K562 (cell line): ENCODE measurements around the gene AFF2. TPM values are rescaled to one million over a fixed set of nuclear protein-coding genes. Genes with fewer than 3 reads are reported as not detected.

Source experiments
- ATAC-seq: fragments of 200-7000 bp; cut with Tn5 transposase; 3 replicates; pipeline ENCODE4 v1.9.1; 2020; ENCODE audit warnings: moderate library complexity
- BruUV-seq: library from RNA; stranded (reverse); fragments of 400-500 nt; replicated peaks from 2 replicates; lab custom pipeline; 2021; lab: Mats Ljungman, UMichigan
- CTCF ChIA-PET: fragments of 300-600 bp; formaldehyde crosslinking; extraction: SDS; loops from one replicate; lab custom pipeline; 2021; ENCODE audit warnings: low intra/inter-chr PET ratio; lab: Yijun Ruan, JAX
- POLR2A ChIA-PET: fragments of 300-600, 350-650 bp; sonication (Branson Sonifier 250); formaldehyde crosslinking; extraction: SDS; loops from one replicate; lab custom pipeline; 2021; ENCODE audit warnings: antibody characterized with exemption, inconsistent platforms; lab: Yijun Ruan, JAX
- DNase-seq, 4 experiments: peaks; one replicate each; pipeline versions ENCODE4 v3.0.0 to v3.0.0-alpha.2; 2011 to 2018; ENCODE audit warnings: low spot score in 3 of 4, mixed read lengths in 3 of 4; ENCODE audit errors: extremely low read depth in 1 of 4
- FAIRE-seq: peaks from 2 replicates; lab custom pipeline; 2011; peaks lifted over from hg19 to GRCh38; lab: Jason Lieb, UNC
- H2AFZ ChIP-seq: 2 replicates; pipeline ENCODE4 v1.6.0; 2011; ENCODE audit warnings: low read depth, low read length, control low read depth, inconsistent platforms
- H3K27ac ChIP-seq: fragments of 200-600 bp; 3 replicates; pipeline ENCODE4 v1.8.0; 2011; ENCODE audit warnings: low read depth, mild to moderate bottlenecking, control low read depth, inconsistent platforms, low read length, moderate library complexity, mixed read lengths; ENCODE audit errors: extremely low read depth
- H3K27me3 ChIP-seq, 2 experiments: fragments of 300-600 bp in 1 of 2; 2 replicates in 1 of 2; 3 replicates in 1 of 2; pipeline versions ENCODE4 v1.6.0 to v1.8.0; 2011; ENCODE audit warnings: inconsistent platforms in 2 of 2, low read length in 2 of 2, mild to moderate bottlenecking in 1 of 2, mixed read lengths in 1 of 2, moderate library complexity in 1 of 2; ENCODE audit not compliant: control insufficient read depth in 2 of 2, insufficient read depth in 2 of 2
- H3K36me3 ChIP-seq: fragments of 300-600 bp; 3 replicates; pipeline ENCODE4 v1.8.0; 2011; ENCODE audit warnings: mild to moderate bottlenecking, low read length, inconsistent platforms; ENCODE audit not compliant: control insufficient read depth, insufficient read depth
- H3K4me1 ChIP-seq, 2 experiments: fragments of 200-600 bp in 1 of 2; replicated peaks in 1 of 2; 2 replicates in 1 of 2; 3 replicates in 1 of 2; pipeline versions ENCODE4 v1.5.1 to v1.8.0; 2011; ENCODE audit warnings: inconsistent platforms in 2 of 2, low read length in 2 of 2, mild to moderate bottlenecking in 1 of 2, mixed read lengths in 1 of 2, moderate library complexity in 1 of 2; ENCODE audit not compliant: control insufficient read depth in 2 of 2, insufficient read depth in 2 of 2
- H3K4me2 ChIP-seq: 2 replicates; pipeline ENCODE4 v1.6.1; 2011; ENCODE audit warnings: low read length, control low read depth, inconsistent platforms, mixed read lengths; ENCODE audit not compliant: insufficient read depth
- H3K4me3 ChIP-seq: fragments of 200-600 bp; sonication (generic), shearing (Covaris generic); 2 replicates; pipeline ENCODE4 v1.5.1; 2016; ENCODE audit warnings: control low read depth, inconsistent platforms
- H3K79me2 ChIP-seq: fragments of 200-600 bp; 3 replicates; pipeline ENCODE4 v1.8.0; 2011; ENCODE audit warnings: low read length, inconsistent platforms; ENCODE audit not compliant: control insufficient read depth, insufficient read depth
- H3K9ac ChIP-seq, 2 experiments: 2 replicates each; pipeline versions ENCODE4 v1.6.0 to v1.6.1; 2011; ENCODE audit warnings: low read depth in 2 of 2, low read length in 2 of 2, control low read depth in 1 of 2, inconsistent platforms in 1 of 2, mild to moderate bottlenecking in 1 of 2, mixed read lengths in 1 of 2; ENCODE audit not compliant: insufficient read depth in 1 of 2
- H3K9me1 ChIP-seq: one replicate; pipeline ENCODE4 v1.6.0; 2011; ENCODE audit warnings: inconsistent platforms, mild to moderate bottlenecking, low read length, moderate library complexity; ENCODE audit not compliant: control insufficient read depth, insufficient read depth
- H3K9me3 ChIP-seq: replicated peaks from 2 replicates; pipeline ENCODE4 v1.5.1; 2011; ENCODE audit warnings: low read depth, low read length, inconsistent platforms; ENCODE audit not compliant: control insufficient read depth, insufficient read depth
- H4K20me1 ChIP-seq: replicated peaks from 2 replicates; pipeline ENCODE4 v1.6.1; 2011; ENCODE audit warnings: low read length, inconsistent platforms, mixed read lengths; ENCODE audit not compliant: control insufficient read depth, insufficient read depth
- EP300 ChIP-seq: IDR thresholded peaks from 2 replicates; pipeline ENCODE4 v1.6.1; 2012; ENCODE audit warnings: low read length, improper control_type of control experiment
- FOXK2 ChIP-seq, 2 experiments: fragments of 450-650 bp; IDR thresholded peaks in 1 of 2; conservative IDR thresholded peaks in 1 of 2; 2 replicates each; pipeline ENCODE4 v1.6.1; 2016; ENCODE audit warnings: low read depth in 2 of 2, mild to moderate bottlenecking in 1 of 2
- RBM25 ChIP-seq: fragments of 200-400 bp; formaldehyde crosslinking; IDR thresholded peaks from 2 replicates; pipeline ENCODE4 v1.6.1; 2018; ENCODE audit warnings: low read length, low read depth, moderate library complexity; ENCODE audit not compliant: severe bottlenecking
- SETDB1 ChIP-seq: IDR thresholded peaks from one replicate; pipeline ENCODE4 v1.6.1; 2012; ENCODE audit warnings: low read length, control low read depth, inconsistent platforms
- SREBF1 ChIP-seq: fragments of 150-350 bp; IDR thresholded peaks from 2 replicates; pipeline ENCODE4 v1.6.1; 2014; ENCODE audit warnings: antibody characterized with exemption, low read depth, low read length, borderline replicate concordance
- ZNF133 ChIP-seq: fragments of 250-450 bp; sonication (Bioruptor Pico); IDR thresholded peaks from 2 replicates; pipeline ENCODE4 v1.4.0; 2020; ENCODE audit warnings: mild to moderate bottlenecking
- ZNF561 ChIP-seq: fragments of 450-650 bp; formaldehyde crosslinking; conservative IDR thresholded peaks from 2 replicates; pipeline ENCODE4 v1.4.0; 2020; ENCODE audit warnings: mild to moderate bottlenecking, moderate library complexity
- WGBS: fragments of 100-300 bp; shearing (Covaris generic); methylation state at CpG from one replicate; pipeline ENCODE4 v1.1.6; 2016; ENCODE audit warnings: low coverage, mixed read lengths; ENCODE audit not compliant: insufficient coverage; ENCODE audit errors: missing lambda C conversion rate; 5-methylcytosine and 5-hydroxymethylcytosine counted together
- in situ Hi-C: fragments of 300-500 bp; cut with MboI; formaldehyde crosslinking; loops from 4 replicates; pipeline ENCODE4 v1.15.0; 2018; ENCODE audit warnings: inconsistent platforms, mixed read lengths
- intact Hi-C: fragments of 100-400 bp; cut with micrococcal nuclease; formaldehyde crosslinking; loops from 2 replicates; pipeline ENCODE4 v1.14.2; 2022
- polyA plus RNA-seq, 8 experiments: library from polyadenylated mRNA; depleted of rRNA in 4 of 8; stranded (reverse) in 5 of 8; unstranded in 3 of 8; fragments of >200 nt; fragmentation: Nextera tagmentation in 2 of 8; fragmentation: Illumina TruSeq in 1 of 8; extraction: Ambion mirVana in 2 of 8; extraction: Trizol in 1 of 8; gene quantifications; 2 replicates each; pipeline versions ENCODE4 v1.2.1 to v1.2.3, GENCODE V29; 2011 to 2014; ENCODE audit warnings: inconsistent platforms in 1 of 8, missing spikeins in 1 of 8
- total RNA-seq, 7 experiments: library from RNA; depleted of rRNA in 6 of 7; stranded (reverse); fragments of >200 nt in 6 of 7; fragmentation: Illumina TruSeq in 2 of 7; extraction: Trizol in 2 of 7; gene quantifications; 2 replicates each; pipeline versions ENCODE4 v1.2.1 to v1.2.3, GENCODE V29; 2011 to 2021; ENCODE audit warnings: low replicate concordance in 1 of 7
- TF ChIP-seq, protein P1 (sequence below): fragments of 450-650 bp; IDR thresholded peaks from 2 replicates; pipeline ENCODE4 v1.6.1; 2017; ENCODE audit warnings: antibody characterized with exemption, mild to moderate bottlenecking
- TF ChIP-seq, protein P2 (sequence below), 2 experiments: fragments of 450-650 bp in 1 of 2; IDR thresholded peaks; 2 replicates each; pipeline ENCODE4 v1.6.1; 2011 to 2017; ENCODE audit warnings: low read depth in 2 of 2, antibody characterized with exemption in 1 of 2, borderline replicate concordance in 1 of 2, low read length in 1 of 2, mild to moderate bottlenecking in 1 of 2, mixed read lengths in 1 of 2; ENCODE audit not compliant: control insufficient read depth in 1 of 2
- TF ChIP-seq, protein P3 (sequence below): sonication (generic); formaldehyde crosslinking; IDR thresholded peaks from 2 replicates; pipeline ENCODE4 v1.9.0; 2022; ENCODE audit warnings: mild to moderate bottlenecking, missing genetic modification reagents
- TF ChIP-seq, protein P4 (sequence below): IDR thresholded peaks from 2 replicates; pipeline ENCODE4 v1.6.1; 2011; ENCODE audit not compliant: insufficient read length; ENCODE audit errors: extremely low read depth

Gene AFF2
- total and polyA plus RNA-seq, 9 of the 15 experiments (the other 6 are each of a cell fraction or from before 2014, with no cell fraction given): 0.01 to 0.20 (median 0.07) TPM

DNA sequence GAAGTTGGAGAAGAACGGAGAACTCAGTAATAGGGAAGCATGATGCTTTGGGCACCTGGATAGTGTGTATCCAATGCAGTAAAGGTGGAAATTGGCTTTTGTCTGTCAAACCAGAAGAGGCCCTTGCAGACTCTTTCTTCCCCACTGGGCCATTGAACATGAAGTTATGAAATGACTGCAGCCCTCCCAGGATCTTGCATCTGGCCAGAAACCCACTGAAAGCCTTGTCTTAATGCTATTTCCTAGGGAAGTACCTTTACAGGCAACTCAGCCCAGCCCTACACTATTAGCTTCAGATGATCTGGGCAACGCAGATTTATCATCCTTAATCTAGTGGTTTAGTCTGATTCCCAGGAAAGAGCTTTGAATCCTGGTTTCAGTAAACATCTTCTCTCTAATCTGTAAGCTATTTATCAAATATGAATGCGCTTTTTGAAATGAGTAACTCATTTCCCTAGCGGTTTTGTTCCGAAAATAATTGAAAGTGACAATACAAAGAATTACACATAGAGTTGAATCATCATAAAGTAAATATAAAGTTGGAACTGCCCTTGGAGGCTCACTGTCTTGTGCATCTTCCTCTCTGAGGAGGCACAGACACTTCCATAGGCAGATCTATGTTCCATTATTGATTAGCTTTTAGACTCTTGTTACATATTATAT, 540.6 kb downstream of the AFF2 start (continued):
- TF ChIP-seq, protein P1, sequence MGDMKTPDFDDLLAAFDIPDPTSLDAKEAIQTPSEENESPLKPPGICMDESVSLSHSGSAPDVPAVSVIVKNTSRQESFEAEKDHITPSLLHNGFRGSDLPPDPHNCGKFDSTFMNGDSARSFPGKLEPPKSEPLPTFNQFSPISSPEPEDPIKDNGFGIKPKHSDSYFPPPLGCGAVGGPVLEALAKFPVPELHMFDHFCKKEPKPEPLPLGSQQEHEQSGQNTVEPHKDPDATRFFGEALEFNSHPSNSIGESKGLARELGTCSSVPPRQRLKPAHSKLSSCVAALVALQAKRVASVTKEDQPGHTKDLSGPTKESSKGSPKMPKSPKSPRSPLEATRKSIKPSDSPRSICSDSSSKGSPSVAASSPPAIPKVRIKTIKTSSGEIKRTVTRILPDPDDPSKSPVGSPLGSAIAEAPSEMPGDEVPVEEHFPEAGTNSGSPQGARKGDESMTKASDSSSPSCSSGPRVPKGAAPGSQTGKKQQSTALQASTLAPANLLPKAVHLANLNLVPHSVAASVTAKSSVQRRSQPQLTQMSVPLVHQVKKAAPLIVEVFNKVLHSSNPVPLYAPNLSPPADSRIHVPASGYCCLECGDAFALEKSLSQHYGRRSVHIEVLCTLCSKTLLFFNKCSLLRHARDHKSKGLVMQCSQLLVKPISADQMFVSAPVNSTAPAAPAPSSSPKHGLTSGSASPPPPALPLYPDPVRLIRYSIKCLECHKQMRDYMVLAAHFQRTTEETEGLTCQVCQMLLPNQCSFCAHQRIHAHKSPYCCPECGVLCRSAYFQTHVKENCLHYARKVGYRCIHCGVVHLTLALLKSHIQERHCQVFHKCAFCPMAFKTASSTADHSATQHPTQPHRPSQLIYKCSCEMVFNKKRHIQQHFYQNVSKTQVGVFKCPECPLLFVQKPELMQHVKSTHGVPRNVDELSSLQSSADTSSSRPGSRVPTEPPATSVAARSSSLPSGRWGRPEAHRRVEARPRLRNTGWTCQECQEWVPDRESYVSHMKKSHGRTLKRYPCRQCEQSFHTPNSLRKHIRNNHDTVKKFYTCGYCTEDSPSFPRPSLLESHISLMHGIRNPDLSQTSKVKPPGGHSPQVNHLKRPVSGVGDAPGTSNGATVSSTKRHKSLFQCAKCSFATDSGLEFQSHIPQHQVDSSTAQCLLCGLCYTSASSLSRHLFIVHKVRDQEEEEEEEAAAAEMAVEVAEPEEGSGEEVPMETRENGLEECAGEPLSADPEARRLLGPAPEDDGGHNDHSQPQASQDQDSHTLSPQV: no peak
- TF ChIP-seq FOXK2 (conservative IDR thresholded peaks at IDR 0.05 in 1 of 2, IDR thresholded peaks at IDR 0.05 in 1 of 2; ENCODE audit: low read depth in 2 of 2): no peak

DNA sequence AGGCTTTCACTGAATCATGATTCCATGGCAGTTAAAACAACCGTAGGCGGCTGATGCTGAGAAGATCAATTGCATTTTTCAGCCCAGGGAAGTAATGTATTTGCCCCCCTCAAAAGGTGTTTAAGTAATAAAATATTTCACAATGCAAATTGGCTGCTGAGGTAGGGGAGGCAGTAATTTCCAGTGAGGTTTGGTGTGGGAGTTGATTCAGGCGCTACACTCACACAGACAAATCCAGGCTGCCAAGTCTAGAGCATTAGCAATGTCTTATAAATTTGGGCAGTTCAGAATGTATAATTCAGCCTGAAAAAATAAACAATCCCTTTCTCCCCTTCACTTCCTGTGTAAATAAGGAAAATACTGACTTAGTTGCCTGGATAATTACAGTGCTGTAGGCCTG, 543.0 kb downstream of the AFF2 start:
- H3K27ac ChIP-seq: no peak overlapping the region
- intact Hi-C loops (no loop called here), in situ Hi-C loops (no loop called here)
- H3K4me2 ChIP-seq: no peak overlapping the region
- no peaks in the 10 kb centered on the region for H3K27me3 ChIP-seq
- H3K79me2 ChIP-seq: no peaks in the 10 kb centered on the region
- no peaks in the 10 kb centered on the region for H3K4me1 ChIP-seq
- no TSS peak for BruUV-seq
- no peaks in the 10 kb centered on the region for H4K20me1 ChIP-seq
- 0% methylated on average over 3 of the region's 3 CpGs for WGBS
- no peak overlapping the region for H3K9ac ChIP-seq
- ATAC-seq (no peak), DNase-seq (no peak), FAIRE-seq (no peak)
- POLR2A ChIA-PET: no interaction called here
- no peaks in the 10 kb centered on the region for H3K9me3 ChIP-seq
- CTCF ChIA-PET: no interaction called here
- no peaks in the 10 kb centered on the region for H3K9me1 ChIP-seq
- no peak overlapping the region for H2AFZ ChIP-seq
- no peaks in the 10 kb centered on the region for H3K36me3 ChIP-seq
- H3K4me3 ChIP-seq: no peak overlapping the region
- TF ChIP-seq SETDB1 (no peak), SREBF1 (no peak), ZNF133 (CRISPR knock-in tag) (no peak), RBM25 (no peak), ZNF561 (no peak), EP300 (no peak)
- TF ChIP-seq, protein P2, sequence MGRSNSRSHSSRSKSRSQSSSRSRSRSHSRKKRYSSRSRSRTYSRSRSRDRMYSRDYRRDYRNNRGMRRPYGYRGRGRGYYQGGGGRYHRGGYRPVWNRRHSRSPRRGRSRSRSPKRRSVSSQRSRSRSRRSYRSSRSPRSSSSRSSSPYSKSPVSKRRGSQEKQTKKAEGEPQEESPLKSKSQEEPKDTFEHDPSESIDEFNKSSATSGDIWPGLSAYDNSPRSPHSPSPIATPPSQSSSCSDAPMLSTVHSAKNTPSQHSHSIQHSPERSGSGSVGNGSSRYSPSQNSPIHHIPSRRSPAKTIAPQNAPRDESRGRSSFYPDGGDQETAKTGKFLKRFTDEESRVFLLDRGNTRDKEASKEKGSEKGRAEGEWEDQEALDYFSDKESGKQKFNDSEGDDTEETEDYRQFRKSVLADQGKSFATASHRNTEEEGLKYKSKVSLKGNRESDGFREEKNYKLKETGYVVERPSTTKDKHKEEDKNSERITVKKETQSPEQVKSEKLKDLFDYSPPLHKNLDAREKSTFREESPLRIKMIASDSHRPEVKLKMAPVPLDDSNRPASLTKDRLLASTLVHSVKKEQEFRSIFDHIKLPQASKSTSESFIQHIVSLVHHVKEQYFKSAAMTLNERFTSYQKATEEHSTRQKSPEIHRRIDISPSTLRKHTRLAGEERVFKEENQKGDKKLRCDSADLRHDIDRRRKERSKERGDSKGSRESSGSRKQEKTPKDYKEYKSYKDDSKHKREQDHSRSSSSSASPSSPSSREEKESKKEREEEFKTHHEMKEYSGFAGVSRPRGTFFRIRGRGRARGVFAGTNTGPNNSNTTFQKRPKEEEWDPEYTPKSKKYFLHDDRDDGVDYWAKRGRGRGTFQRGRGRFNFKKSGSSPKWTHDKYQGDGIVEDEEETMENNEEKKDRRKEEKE (IDR thresholded peaks at IDR 0.05; ENCODE audit: borderline replicate concordance in 1 of 2, control insufficient read depth in 1 of 2, low read depth in 2 of 2, low read length in 1 of 2): no peak
- TF ChIP-seq, protein P3, sequence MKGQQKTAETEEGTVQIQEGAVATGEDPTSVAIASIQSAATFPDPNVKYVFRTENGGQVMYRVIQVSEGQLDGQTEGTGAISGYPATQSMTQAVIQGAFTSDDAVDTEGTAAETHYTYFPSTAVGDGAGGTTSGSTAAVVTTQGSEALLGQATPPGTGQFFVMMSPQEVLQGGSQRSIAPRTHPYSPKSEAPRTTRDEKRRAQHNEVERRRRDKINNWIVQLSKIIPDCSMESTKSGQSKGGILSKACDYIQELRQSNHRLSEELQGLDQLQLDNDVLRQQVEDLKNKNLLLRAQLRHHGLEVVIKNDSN: no peak
- TF ChIP-seq, protein P4, sequence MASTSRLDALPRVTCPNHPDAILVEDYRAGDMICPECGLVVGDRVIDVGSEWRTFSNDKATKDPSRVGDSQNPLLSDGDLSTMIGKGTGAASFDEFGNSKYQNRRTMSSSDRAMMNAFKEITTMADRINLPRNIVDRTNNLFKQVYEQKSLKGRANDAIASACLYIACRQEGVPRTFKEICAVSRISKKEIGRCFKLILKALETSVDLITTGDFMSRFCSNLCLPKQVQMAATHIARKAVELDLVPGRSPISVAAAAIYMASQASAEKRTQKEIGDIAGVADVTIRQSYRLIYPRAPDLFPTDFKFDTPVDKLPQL: no peak
